SKM-1 treated with dmso at 0.1 percent for 144 hours (cell line): ENCODE results near the gene PKD2L1.
A peak's percentile ranks its signal among the peaks of the same experiment; 100 is the strongest.
"Not testable (repeated sequence)": the region's sequence is repeated elsewhere in the genome, so short reads cannot be mapped to it uniquely, and the experiment has no call there.

Experiments
- DNase-seq: peaks from one replicate; lab custom pipeline; 2025; ENCODE audit not compliant: unreplicated experiment; lab: John Stamatoyannopoulos, UW

The PKD2L1 gene

DNA sequence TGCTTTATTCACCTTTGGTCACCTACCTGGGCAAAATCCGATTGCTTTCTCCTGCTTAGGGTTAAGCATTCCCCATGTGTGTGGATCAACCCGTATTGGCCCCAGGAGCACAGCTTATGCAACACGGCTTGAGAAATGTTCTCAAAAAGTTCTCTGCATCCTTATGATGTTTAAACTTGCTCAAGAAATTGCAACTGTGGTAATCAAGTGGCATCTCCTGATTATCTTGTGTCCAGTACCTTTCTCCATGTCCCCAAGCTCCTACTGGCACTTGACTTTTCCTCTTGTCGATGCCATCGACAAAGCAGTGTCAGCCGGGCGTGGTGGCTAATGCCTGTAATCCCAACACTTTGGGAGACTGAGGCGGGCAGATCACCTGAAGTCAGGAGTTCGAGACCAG lies 4.7 kb upstream of the PKD2L1 start:
- DNase-seq = no peak

DNA sequence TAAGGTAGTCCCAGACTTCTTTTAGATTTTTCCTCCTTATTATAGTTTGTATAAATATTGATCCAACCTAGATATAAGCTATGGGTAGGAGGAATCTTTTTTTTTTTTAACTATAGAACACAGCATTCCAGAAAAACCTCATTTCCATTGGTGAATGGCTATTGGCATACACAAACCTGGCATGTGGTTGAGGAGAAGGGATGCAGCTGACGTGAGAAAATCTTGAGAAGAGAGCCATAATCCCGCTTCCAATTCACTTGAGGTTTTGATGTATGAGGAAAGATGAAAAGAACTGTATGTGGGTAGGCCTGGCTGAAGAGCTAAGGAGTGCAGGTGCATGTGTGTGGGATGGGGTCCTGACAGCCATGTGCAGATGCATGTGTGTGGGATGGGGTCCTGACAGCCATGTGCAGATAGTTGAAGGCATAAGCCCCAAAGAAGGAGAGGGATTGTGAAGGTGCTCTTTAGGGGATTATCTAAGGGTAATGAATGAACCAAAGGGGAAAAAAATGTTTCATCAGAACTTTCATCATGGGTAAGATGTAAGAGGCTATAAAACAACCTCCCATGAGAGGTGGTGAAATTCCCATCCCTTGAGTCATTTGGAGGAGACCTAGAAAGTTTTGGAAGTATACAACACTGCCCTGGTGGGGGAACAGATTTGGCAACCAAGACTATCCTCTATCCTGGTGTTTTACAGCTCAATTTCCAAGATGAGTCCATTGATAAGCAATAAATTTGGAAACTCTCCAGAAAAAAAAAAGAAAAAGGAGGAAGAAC lies 3.8 kb upstream of the PKD2L1 start:
- no peak for DNase-seq

DNA sequence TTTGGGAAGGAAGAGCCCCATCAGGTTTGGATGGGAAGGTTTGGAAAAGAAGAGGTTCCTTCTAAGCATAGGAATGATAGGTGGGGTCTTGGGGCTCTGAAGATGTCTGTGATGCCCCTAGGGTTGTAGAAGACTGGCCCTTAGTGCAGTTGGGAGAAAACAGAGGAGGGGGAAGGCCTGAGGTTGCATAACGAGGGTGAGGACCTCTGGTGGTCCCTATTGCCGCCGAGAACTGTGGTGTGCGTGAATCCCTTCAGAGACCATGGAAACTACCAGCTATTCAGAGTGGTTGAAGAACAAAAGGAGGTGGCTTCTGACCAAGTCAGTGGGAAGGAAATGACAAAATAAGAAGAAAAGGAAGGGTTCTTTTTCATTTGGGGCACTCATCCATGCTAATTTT lies 3.1 kb upstream of the PKD2L1 start:
- DNase-seq = no peak

DNA sequence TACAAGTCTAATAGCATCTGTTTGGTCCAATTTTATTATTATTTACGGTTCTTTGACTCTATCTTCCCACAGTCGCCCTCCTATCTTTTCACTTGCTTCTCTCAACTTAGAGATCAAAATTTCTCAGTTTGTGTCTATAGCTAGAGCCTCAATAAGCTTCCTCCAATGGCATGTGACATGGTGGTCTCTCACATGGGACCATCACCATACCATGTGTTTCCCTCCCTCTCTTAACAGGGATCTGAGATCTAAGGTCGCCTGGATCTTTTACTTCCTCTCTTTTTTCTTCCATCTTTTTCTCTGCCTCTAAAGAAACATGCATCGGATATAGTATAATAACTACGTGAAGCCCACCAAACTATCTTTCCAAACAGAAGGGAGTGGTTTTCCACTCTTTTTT lies 1.8 kb downstream of the PKD2L1 start:
- DNase-seq = no peak

DNA sequence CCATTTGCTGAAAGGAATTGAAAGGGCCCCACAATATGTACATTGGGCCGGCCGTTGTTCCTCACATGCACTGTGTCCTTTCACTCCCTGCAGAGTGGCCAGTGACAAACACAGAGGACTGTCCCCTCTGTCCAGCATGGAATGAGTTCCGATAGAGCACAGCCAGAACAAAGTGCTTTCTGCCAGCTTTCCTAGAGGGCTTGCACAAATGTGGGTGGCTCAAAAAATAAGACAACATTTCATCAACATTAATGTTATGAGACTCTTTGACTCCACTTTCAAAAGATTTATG lies 2.4 kb downstream of the PKD2L1 start:
- DNase-seq = no peak

DNA sequence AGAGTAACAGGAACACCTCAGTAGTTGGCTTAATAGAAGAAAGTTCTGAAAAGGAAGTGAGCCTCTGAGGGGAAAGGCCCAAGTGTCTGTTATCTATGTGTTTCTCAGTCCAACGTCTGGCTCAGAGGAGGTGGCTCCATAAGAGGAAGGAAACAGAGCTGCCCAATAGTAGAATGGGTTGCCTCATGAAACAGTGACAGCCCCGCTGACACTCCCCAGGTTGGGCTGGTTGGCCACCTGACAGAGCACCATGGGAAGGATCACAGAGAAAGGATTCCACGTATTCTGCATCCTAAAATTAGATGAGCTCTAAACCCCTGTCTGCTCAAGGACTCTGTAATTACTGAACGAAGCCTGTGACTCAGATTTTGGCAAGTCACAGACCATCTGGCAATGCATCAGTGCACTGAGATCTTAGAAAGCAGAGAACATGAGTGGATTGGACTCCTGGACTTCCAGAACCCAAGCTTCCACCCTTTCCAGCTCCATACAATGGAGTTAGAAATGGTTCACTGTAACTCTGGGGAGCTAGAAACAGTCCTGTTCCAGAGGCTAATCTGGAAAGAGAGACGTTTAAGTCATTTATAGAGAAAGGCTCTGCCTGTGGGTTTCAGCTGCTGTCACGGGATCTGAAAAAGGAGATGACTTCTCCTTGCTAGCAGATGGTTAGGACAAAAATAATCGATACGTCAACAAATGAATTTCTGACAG lies 2.9 kb downstream of the PKD2L1 start:
- DNase-seq = peak; percentile 97

DNA sequence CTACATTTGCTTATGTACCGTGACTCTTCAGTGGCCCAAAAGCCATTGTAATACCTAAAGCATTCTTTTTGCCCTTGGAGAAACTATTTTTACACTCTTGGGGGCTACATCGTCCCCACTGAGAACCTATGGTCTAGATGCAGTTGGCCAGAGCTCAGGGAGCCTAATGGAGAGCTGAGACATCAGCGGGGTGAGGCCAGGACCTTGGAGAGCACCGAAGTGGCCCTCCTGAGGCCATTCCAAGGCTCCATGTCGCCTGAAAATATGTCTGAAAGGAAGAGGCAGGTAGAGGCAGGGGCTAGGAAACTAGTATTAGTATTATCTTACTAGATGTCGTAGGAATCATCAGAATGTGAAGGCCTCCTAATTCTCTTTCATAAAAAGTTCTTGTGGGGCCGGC lies 4.9 kb downstream of the PKD2L1 start:
- DNase-seq = no peak

DNA sequence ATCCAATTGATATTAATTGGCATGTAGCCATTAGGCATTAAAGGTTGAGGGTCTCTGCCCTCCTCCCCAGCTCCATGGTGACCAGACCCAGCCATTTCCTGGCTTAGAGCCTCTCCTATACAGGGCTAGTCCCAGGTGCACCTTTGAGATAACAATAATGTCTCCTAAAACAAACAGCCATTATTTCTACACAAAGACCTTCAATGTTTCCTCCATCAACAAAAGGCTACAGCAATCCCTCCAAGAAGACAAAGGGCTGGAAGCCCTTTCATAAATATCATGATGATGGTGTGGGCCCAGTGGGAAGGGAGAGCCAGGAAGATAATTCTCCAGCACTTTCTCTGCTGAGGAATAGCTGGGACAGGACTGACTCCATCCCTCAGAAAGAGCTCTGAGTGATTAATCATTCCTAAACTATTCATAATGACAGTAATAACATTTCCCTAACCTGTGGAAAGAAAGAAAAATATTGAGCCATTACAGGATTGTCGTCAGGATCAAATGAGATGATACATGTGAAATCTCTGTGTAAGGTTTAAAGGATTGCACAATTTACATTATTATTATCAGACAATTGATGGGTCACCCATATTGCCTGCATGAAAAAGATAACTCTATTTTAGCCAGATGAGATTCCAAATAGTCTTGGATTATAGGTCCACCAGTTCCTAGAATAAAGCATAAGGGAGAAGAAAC lies 10.2 kb downstream of the PKD2L1 start:
- no peak for DNase-seq

DNA sequence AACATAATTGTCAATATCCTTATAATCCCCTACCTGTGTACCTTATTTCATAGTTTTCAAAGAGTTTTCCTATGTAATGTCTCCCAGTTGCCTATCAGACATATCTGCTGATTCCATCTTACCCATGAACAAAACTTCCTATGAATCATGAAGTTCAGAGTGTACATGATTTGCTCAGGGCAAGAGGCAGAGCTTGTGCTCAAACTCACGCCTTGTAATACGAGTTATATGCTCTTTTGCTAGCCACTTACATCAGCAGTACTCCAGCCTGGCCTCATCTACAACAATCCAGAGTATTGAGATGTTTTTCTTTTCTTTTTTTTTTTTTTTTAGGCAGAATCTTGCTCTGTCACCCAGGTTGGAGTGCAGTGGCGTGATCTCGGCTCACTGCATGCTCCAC lies 11.8 kb downstream of the PKD2L1 start:
- no peak for DNase-seq

DNA sequence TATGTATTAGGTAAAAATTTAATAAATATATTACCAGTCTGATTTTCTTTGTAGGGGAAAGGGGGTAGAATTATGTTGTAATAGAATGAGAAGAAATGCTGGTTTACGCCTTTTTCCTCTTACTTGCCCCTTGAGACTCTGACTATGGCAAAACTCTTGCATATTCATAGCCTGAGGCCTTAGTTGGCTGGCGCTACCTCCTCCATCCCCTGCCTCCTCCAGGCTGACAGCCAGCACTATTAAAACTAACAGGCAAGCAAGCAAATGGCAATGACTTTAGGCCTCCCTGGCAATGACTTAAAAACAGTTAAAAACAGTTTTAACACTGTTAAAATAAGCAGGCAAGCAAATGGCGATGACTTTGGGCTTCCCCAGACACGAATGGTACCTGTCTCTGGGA lies 14.4 kb downstream of the PKD2L1 start:
- no peak for DNase-seq

DNA sequence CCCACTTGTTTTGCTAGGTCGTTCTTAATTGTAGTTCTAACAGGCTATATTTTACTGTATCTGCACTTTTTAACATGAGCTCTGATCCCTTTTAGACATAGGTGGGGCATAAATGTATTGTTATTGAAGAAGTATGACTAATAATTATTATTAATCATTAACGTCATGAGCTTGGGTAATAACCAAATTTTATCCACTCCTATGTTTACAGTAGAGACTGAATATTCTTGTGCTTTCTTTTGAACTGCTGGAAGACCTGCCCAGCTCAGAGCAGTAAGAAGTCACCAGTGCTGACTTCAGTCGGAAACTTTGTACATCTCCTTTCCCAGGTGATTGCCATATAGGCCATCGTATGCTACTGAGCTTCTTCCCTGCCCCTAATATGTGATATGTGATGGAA lies 18.7 kb downstream of the PKD2L1 start:
- DNase-seq = no peak

DNA sequence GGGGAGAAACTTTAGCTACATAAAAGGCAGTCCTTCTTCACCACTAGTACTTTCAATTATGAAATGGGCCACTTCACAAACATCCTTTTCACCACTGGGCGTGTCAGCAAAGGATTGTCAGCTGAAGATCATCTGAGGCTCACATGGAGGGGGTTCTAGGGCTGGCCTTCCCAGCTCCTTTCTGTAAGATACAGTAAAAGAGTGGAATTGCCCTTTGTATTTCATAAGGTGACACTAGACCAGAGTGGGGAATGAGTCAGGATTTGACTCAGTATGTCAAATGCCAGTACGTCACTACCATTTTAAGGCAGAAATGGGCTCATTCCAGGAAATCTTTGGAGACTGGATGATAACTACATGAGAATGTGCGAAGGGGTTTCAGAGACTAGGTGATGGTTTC lies 22.3 kb downstream of the PKD2L1 start:
- no peak for DNase-seq

DNA sequence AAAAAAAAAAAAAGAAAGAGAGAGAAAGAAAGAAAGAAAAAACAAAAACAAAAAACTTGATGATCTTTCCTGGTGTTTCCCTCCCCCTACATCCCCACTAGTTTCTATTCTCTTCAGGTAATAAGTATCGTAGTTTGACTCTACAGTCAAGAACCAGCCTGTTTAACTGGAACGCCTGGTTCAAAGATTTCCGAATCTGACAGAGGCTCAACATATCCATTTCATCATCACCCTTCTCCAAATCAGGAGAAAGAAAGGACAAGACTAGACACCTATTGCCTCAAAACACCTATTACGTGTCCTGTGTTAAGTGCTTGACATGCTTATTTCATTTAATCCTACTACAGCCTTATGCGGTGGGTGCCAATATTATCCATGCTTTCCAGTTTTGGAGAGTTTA lies 23.2 kb downstream of the PKD2L1 start:
- no peak for DNase-seq

DNA sequence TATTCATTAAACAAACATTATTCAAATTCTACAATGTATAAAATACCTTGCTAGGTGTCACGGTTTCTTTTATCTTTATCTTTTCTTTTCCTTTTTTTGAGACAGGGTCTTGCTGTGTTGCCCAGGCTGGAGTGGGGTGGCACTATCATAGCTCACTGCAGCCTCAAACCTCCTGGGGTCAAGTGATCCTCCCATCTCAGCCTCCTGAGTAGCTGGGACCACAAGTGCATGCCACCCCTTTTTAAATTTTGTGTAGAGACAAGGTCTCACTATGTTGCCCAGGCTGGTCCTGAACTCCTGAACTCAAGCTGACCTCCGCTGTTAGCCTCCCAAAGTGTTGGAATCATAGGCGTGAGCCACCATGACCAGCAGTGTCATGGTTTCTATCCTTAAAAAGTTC lies 25.6 kb downstream of the PKD2L1 start:
- DNase-seq = no peak

DNA sequence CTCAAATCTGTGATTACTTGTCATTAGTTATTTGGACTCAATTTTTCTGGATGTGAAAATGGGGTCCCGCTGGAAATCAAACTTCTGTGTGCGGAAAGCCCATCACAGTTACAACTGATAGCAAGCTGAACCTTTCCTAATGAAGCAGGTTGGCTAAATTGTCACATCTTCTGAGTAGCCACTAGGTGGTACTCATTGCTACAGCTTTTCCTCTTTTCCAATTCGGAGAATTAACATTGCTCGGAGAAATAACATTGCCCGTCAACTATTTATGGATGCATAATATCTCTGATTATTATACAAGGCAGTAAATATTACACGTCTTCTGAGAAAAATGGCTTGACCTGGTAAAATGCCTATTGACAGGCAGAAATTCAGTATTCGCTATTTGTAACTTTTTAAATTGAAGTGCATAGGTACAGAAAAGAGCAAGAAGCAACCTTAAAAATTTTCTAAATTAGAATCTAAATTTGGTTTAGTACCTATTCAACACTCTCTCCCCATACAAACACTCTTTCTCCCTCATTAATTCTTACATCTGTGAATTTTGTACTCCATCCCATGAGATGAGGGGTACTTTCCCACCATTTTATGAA lies 26.2 kb downstream of the PKD2L1 start:
- peak; percentile 25 for DNase-seq

DNA sequence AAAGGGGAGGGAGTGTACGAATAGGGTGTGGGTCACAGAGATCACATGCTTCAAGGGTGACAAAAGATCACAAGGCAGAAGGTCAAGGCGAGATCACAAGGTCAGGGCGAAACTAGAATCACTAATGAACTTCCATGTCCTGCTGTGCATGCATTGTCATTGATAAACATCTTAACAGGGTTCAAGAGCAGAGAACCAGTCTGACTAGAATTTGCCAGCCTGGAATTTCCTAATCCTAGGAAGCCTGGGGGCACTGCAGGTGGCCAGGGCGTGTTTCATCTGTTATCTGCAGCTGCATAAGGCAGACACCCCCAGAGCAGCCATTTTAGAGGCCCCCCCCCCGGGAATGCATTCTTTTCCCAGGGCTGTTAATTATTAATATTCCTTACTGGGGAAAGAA lies 28.9 kb downstream of the PKD2L1 start:
- DNase-seq = not testable (repeated sequence)

DNA sequence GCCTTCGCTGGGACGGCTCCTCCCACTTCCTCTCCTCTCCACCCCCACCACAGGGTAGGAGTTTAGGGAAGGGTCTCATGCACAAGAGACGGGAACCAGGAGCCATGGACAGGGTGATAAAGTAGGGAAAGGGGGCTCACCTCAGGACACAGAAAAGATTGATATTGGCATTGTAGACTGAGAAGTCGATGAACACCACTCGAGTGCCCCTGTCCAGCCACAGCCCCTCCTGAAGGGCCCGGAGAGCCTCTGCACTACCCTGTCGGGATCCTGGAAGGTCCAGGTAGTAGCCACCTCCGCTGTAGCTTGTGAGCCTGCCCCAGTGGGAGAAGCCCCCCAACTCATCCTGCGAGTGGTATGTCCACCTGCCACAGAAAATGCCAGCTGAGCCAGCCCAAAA lies 32.8 kb downstream of the PKD2L1 start:
- no peak for DNase-seq

DNA sequence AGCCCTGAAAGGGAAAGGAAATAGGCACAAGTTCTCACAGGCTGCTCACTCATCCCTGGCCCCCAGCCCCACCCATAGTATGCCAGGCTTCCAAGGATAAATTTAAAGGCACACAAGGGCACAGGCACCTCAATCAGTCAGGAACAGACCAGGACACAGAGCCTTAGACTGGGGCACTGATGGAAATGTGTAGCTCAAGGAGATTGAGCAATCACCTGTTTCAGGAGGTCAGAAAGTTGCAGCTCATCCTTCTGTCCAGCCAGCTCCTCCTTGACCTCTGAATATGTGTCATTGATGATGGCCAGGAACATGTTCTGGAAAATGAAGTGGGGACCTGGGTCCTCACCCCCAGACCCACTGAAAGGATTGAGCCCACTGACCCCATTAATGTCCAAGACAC lies 37.0 kb downstream of the PKD2L1 start:
- no peak for DNase-seq

DNA sequence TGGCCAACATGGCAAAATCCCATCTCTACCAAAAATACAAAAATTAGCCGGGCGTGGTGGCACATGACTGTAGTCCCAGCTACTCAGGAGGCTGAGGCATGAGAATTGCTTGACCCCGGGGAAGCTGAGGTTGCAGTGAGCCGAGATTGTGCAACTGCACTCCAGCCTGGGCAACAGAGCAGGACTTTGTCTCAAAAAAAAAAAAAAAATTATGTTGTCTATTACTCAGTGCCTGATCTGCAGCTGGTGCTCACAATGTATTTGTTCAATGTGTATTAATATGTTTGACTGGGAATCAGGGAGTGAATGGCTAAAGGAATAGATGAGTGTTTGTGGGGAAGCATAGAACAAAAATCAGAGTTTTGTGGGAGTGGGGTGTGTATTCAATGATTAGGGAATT lies 37.7 kb downstream of the PKD2L1 start:
- DNase-seq = peak; percentile 3

DNA sequence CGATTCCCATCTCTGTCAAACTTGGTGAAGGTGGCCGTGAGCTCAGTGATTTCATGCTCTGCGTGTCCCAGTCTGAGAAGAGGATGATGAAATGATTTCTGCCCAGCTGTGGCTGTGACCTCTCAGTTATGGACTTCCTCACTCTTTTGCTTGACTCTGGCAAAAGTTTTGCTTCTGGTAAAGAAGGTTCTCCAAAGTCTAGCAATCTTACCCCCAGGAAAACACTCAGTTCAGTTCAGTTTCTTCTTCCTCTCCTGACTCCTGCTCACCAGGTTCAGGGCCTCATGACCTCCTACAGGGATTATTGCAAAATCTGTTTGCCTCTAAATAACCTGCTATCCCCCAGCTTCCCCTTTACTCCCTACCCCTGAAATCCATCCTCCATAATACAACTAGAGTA lies 38.7 kb downstream of the PKD2L1 start:
- DNase-seq = peak; percentile 77

DNA sequence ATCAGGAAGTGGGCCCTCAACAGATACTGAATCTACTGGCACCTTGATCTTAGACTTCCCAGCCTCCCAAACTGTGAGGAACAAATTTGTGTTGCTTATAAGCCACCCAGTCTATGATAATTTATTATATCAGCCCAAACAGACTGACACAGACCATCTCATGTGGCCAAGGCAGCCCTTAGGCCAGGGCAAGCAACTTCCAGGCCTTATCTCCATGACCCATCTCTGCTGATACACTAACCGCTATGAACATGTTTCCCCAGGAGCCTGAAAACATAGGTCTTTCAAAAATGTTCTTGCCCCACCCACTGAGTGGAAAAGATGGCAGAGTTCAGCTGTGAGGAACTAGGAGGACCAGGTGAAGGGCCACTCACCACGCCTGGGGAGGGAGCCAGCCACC lies 40.4 kb downstream of the PKD2L1 start:
- no peak for DNase-seq

DNA sequence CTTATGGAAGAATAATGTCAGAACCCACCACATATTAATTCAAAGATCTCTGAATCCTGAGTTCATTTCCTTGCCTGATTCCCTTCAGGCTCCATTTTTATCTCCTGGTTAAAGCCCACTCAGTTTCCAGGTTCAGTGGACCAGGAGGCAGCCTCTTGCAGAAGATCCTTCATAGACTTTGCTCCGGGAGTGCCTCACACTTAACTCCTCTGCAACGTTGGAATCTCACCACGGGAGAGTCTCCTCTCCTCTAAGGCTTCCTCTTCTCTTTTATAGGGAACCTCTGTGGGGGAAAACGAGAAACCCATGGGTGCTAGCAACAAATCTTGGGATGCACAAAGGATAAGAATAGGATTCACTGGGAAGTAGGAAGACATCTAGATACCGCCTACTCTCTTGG lies 41.8 kb downstream of the PKD2L1 start:
- no peak for DNase-seq
